ENCODE data around the gene SH2D4B.

The SH2D4B gene

GRCh38 chr10:80524190-80524909 is 13.4 kb upstream of the SH2D4B start:
- TF ChIP-seq CTCF (IDR thresholded peaks at IDR 0.05; ENCODE audit: poor library complexity, severe bottlenecking) = no peak
- H3K27me3 ChIP-seq (ENCODE audit: insufficient read depth, poor library complexity, severe bottlenecking) = no peaks in the 10 kb centered on the region
- no peak for DNase-seq (ENCODE audit: low spot score)
- no peaks in the 10 kb centered on the region for H3K4me1 ChIP-seq (ENCODE audit: insufficient read depth, poor library complexity, severe bottlenecking)
- no peak overlapping the region for H3K4me3 ChIP-seq (ENCODE audit: severe bottlenecking)
- H3K9me3 ChIP-seq (ENCODE audit: severe bottlenecking) = no peaks in the 10 kb centered on the region
- H3K36me3 ChIP-seq (ENCODE audit: low read depth) = peaks cover 13% of the 10 kb centered on the region; the same call in 1 of the 2 replicates
- peak overlapping the region; percentile 20 for H3K27ac ChIP-seq (ENCODE audit: poor library complexity, severe bottlenecking)
- ATAC-seq (ENCODE audit: low read depth) = peak; percentile 15; the same call in 1 of the 3 replicates

GRCh38 chr10:80526218-80526617 is 11.5 kb upstream of the SH2D4B start:
- ATAC-seq (ENCODE audit: low read depth) (no peak), DNase-seq (ENCODE audit: low spot score) (no peak)
- Histone ChIP-seq H3K27me3 (ENCODE audit: insufficient read depth, poor library complexity, severe bottlenecking) (no peaks in the 10 kb centered on the region), H3K27ac (ENCODE audit: poor library complexity, severe bottlenecking) (no peak overlapping the region), H3K9me3 (ENCODE audit: severe bottlenecking) (no peaks in the 10 kb centered on the region), H3K4me1 (ENCODE audit: insufficient read depth, poor library complexity, severe bottlenecking) (no peaks in the 10 kb centered on the region), H3K36me3 (ENCODE audit: low read depth) (no peaks in the 10 kb centered on the region), H3K4me3 (ENCODE audit: severe bottlenecking) (no peak overlapping the region)
- no peak for TF ChIP-seq CTCF (IDR thresholded peaks at IDR 0.05; ENCODE audit: poor library complexity, severe bottlenecking)

GRCh38 chr10:80526742-80527141 is 11.0 kb upstream of the SH2D4B start:
- Histone ChIP-seq H3K9me3 (ENCODE audit: severe bottlenecking) (no peaks in the 10 kb centered on the region), H3K27me3 (ENCODE audit: insufficient read depth, poor library complexity, severe bottlenecking) (no peaks in the 10 kb centered on the region), H3K27ac (ENCODE audit: poor library complexity, severe bottlenecking) (no peak overlapping the region), H3K4me3 (ENCODE audit: severe bottlenecking) (no peak overlapping the region), H3K4me1 (ENCODE audit: insufficient read depth, poor library complexity, severe bottlenecking) (no peaks in the 10 kb centered on the region), H3K36me3 (ENCODE audit: low read depth) (no peaks in the 10 kb centered on the region)
- no peak for TF ChIP-seq CTCF (IDR thresholded peaks at IDR 0.05; ENCODE audit: poor library complexity, severe bottlenecking)
- ATAC-seq (ENCODE audit: low read depth) (no peak), DNase-seq (ENCODE audit: low spot score) (no peak)

GRCh38 chr10:80528185-80528700 is 9.5 kb upstream of the SH2D4B start:
- no peak for TF ChIP-seq CTCF (IDR thresholded peaks at IDR 0.05; ENCODE audit: poor library complexity, severe bottlenecking)
- Histone ChIP-seq H3K4me3 (ENCODE audit: severe bottlenecking) (no peak overlapping the region), H3K4me1 (ENCODE audit: insufficient read depth, poor library complexity, severe bottlenecking) (no peaks in the 10 kb centered on the region), H3K27ac (ENCODE audit: poor library complexity, severe bottlenecking) (no peak overlapping the region), H3K9me3 (ENCODE audit: severe bottlenecking) (no peaks in the 10 kb centered on the region), H3K36me3 (ENCODE audit: low read depth) (no peaks in the 10 kb centered on the region), H3K27me3 (ENCODE audit: insufficient read depth, poor library complexity, severe bottlenecking) (no peaks in the 10 kb centered on the region)
- ATAC-seq (ENCODE audit: low read depth) = no peak
- no peak for DNase-seq (ENCODE audit: low spot score)

- Histone ChIP-seq H3K4me1 (ENCODE audit: insufficient read depth, poor library complexity, severe bottlenecking) (no peaks in the 10 kb centered on the region), H3K4me3 (ENCODE audit: severe bottlenecking) (no peak overlapping the region), H3K9me3 (ENCODE audit: severe bottlenecking) (no peaks in the 10 kb centered on the region), H3K36me3 (ENCODE audit: low read depth) (no peaks in the 10 kb centered on the region), H3K27ac (ENCODE audit: poor library complexity, severe bottlenecking) (no peak overlapping the region), H3K27me3 (ENCODE audit: insufficient read depth, poor library complexity, severe bottlenecking) (no peaks in the 10 kb centered on the region)
- no peak for DNase-seq (ENCODE audit: low spot score)
- TF ChIP-seq CTCF (IDR thresholded peaks at IDR 0.05; ENCODE audit: poor library complexity, severe bottlenecking) = no peak
- no peak for ATAC-seq (ENCODE audit: low read depth)
These were observed 8.8 kb upstream of the SH2D4B start for GRCh38 chr10:80528901-80529300.

All from RWPE2 (cell line).